Ureter (tissue), 1 donor: Measurements from ENCODE around the gene MS4A4A. TPM values are rescaled to one million over a fixed set of nuclear protein-coding genes. Genes with fewer than 3 reads are reported as not detected.
A peak's percentile ranks its signal among the peaks of the same experiment; 100 is the strongest.
"Not testable (repeated sequence)": the region's sequence is repeated elsewhere in the genome, so short reads cannot be mapped to it uniquely, and the experiment has no call there.

Source experiments
- DNase-seq: peaks from one replicate; pipeline ENCODE4 v3.0.0-alpha.2; 2020; ENCODE audit warnings: low spot score
- total RNA-seq: library from RNA; stranded (reverse); gene quantifications from one replicate; pipeline ENCODE4 v1.2.4, GENCODE V29; 2023
- donor health status: DM: yes; HTN: yes; CAD: no.

The MS4A4A gene
- total RNA-seq, 1 donor from 2014 or later, result 8.4 TPM

GRCh38 chr11:60301884-60302283, 21.4 kb downstream of the MS4A4A start:
- DNase-seq, result not testable (repeated sequence)

GRCh38 chr11:60303661-60304060, 23.2 kb downstream of the MS4A4A start:
- no peak for DNase-seq

GRCh38 chr11:60305906-60306619, 25.6 kb downstream of the MS4A4A start:
- DNase-seq, result no peak

GRCh38 chr11:60307507-60308195, 27.2 kb downstream of the MS4A4A start:
- DNase-seq, result no peak

GRCh38 chr11:60310407-60310998, 30.0 kb downstream of the MS4A4A start:
- no peak for DNase-seq

GRCh38 chr11:60314635-60315321, 34.3 kb downstream of the MS4A4A start:
- DNase-seq, result no peak

- no peak for DNase-seq
These were observed 35.4 kb downstream of the MS4A4A start for GRCh38 chr11:60315871-60316270.

- no peak for DNase-seq
These were observed 35.9 kb downstream of the MS4A4A start for GRCh38 chr11:60316317-60316716.

GRCh38 chr11:60318726-60319125, 38.3 kb downstream of the MS4A4A start:
- DNase-seq, result no peak

GRCh38 chr11:60321051-60321450, 40.6 kb downstream of the MS4A4A start:
- no peak for DNase-seq

GRCh38 chr11:60326955-60327354, 46.5 kb downstream of the MS4A4A start, which contains the start of gene MS4A6E:
TSS of gene MS4A6E (plus strand) at chr11:60327255. CDS start at chr11:60334896, 7,641 bp downstream.
- no peak for DNase-seq

GRCh38 chr11:60328460-60328859, 48.0 kb downstream of the MS4A4A start:
- DNase-seq, result no peak

- DNase-seq, result no peak
These were observed 52.4 kb downstream of the MS4A4A start for GRCh38 chr11:60332846-60333245.

- peak; percentile 54 for DNase-seq
These were observed 53.6 kb downstream of the MS4A4A start for GRCh38 chr11:60334005-60334620.

GRCh38 chr11:60336767-60337391, 56.4 kb downstream of the MS4A4A start:
- DNase-seq, result no peak

- DNase-seq, result no peak
These were observed 57.6 kb downstream of the MS4A4A start for GRCh38 chr11:60338053-60338452.

GRCh38 chr11:60339356-60339755, 58.9 kb downstream of the MS4A4A start:
- no peak for DNase-seq

- no peak for DNase-seq
These were observed 62.7 kb downstream of the MS4A4A start for GRCh38 chr11:60343094-60343704.

GRCh38 chr11:60344146-60344545, 63.7 kb downstream of the MS4A4A start:
- no peak for DNase-seq

- DNase-seq, result no peak
These were observed 65.0 kb downstream of the MS4A4A start for GRCh38 chr11:60345489-60345888.
